NCI-H146 treated with DMSO at 0.1 percent for 48 hours (cell line): ENCODE results near the gene CD300LD.
"Not testable (repeated sequence)": the region's sequence is repeated elsewhere in the genome, so short reads cannot be mapped to it uniquely, and the experiment has no call there.

Experiments
- DNase-seq: peaks from one replicate; lab custom pipeline; 2025; ENCODE audit not compliant: unreplicated experiment; lab: John Stamatoyannopoulos, UW

Gene CD300LD

GRCh38 chr17:74573635-74574034 is 18.4 kb downstream of the CD300LD start:
- not testable (repeated sequence) for DNase-seq

GRCh38 chr17:74573169-74573568 is 18.9 kb downstream of the CD300LD start:
- no peak for DNase-seq

- DNase-seq: no peak
These were observed 20.3 kb downstream of the CD300LD start for GRCh38 chr17:74571621-74572270.

GRCh38 chr17:74569020-74570003 is 22.8 kb downstream of the CD300LD start:
- no peak for DNase-seq

- DNase-seq: no peak
These were observed 23.8 kb downstream of the CD300LD start for GRCh38 chr17:74568106-74568873.

GRCh38 chr17:74567397-74567796 is 24.7 kb downstream of the CD300LD start, which contains the start of gene CD300H:
CD300H (minus strand) TSS chr17:74567509.
- no peak for DNase-seq

GRCh38 chr17:74566132-74566753 is 25.8 kb downstream of the CD300LD start:
- no peak for DNase-seq

GRCh38 chr17:74565126-74565525 is 27.0 kb downstream of the CD300LD start:
- DNase-seq: no peak

GRCh38 chr17:74563358-74563757 is 28.7 kb downstream of the CD300LD start:
- no peak for DNase-seq

- no peak for DNase-seq
These were observed 30.5 kb downstream of the CD300LD start for GRCh38 chr17:74561586-74561985.

GRCh38 chr17:74558882-74559519 is 33.1 kb downstream of the CD300LD start:
- DNase-seq: no peak

GRCh38 chr17:74558402-74558801 is 33.7 kb downstream of the CD300LD start:
- DNase-seq: not testable (repeated sequence)

GRCh38 chr17:74555427-74555940 is 36.6 kb downstream of the CD300LD start:
- DNase-seq: no peak

- no peak for DNase-seq
These were observed 37.2 kb downstream of the CD300LD start for GRCh38 chr17:74554909-74555308.

GRCh38 chr17:74552037-74552436 is 40.0 kb downstream of the CD300LD start:
- no peak for DNase-seq

GRCh38 chr17:74550602-74551001 is 41.5 kb downstream of the CD300LD start:
- no peak for DNase-seq

- no peak for DNase-seq
These were observed 42.7 kb downstream of the CD300LD start for GRCh38 chr17:74549343-74549742.

GRCh38 chr17:74547736-74548135 is 44.3 kb downstream of the CD300LD start:
- no peak for DNase-seq

- DNase-seq: no peak
These were observed 44.8 kb downstream of the CD300LD start for GRCh38 chr17:74547264-74547663.

GRCh38 chr17:74546586-74546985 is 45.5 kb downstream of the CD300LD start:
- no peak for DNase-seq
